H9 (cell line): ENCODE data around the gene CLIP4. TPM values are rescaled to one million over a fixed set of nuclear protein-coding genes. Genes with fewer than 3 reads are reported as not detected.

Source experiments
- DNase-seq: peaks from one replicate; pipeline ENCODE4 v3.0.0-alpha.2; 2017
- H2AFZ ChIP-seq: one replicate; pipeline ENCODE4 v1.6.1; 2013; ENCODE audit warnings: mild to moderate bottlenecking, low read length, control low read depth, moderate library complexity
- H2AK5ac ChIP-seq: 2 replicates; pipeline ENCODE4 v1.6.1; 2013; ENCODE audit warnings: low read length, control low read depth, mixed read lengths; ENCODE audit not compliant: insufficient read length
- H2BK120ac ChIP-seq: one replicate; pipeline ENCODE4 v1.6.1; 2013; ENCODE audit warnings: low read depth, mild to moderate bottlenecking, low read length, control low read depth, inconsistent platforms; ENCODE audit not compliant: poor library complexity, severe bottlenecking
- H2BK12ac ChIP-seq: 2 replicates; pipeline ENCODE4 v1.6.1; 2013; ENCODE audit warnings: low read length, control low read depth, mixed read lengths, low read depth; ENCODE audit not compliant: insufficient read length
- H2BK15ac ChIP-seq: 2 replicates; pipeline ENCODE4 v1.6.1; 2013; ENCODE audit warnings: low read depth, low read length, control low read depth
- H2BK20ac ChIP-seq: one replicate; pipeline ENCODE4 v1.6.1; 2013; ENCODE audit warnings: low read depth, mild to moderate bottlenecking, low read length, control low read depth, inconsistent platforms; ENCODE audit not compliant: poor library complexity, severe bottlenecking
- H2BK5ac ChIP-seq: 2 replicates; pipeline ENCODE4 v1.6.1; 2013; ENCODE audit warnings: low read length, control low read depth, mixed read lengths; ENCODE audit not compliant: insufficient read length
- H3K14ac ChIP-seq: 2 replicates; pipeline ENCODE4 v1.6.1; 2013; ENCODE audit warnings: low read length, control low read depth; ENCODE audit not compliant: insufficient read depth
- H3K18ac ChIP-seq: 2 replicates; pipeline ENCODE4 v1.6.1; 2013; ENCODE audit warnings: low read depth, mild to moderate bottlenecking, mixed read lengths, low read length, control low read depth; ENCODE audit not compliant: insufficient read length
- H3K23ac ChIP-seq: 2 replicates; pipeline ENCODE4 v1.6.1; 2013; ENCODE audit warnings: low read length, control low read depth, mixed read lengths, low read depth; ENCODE audit not compliant: insufficient read length
- H3K23me2 ChIP-seq: 2 replicates; pipeline ENCODE4 v1.6.1; 2013; ENCODE audit warnings: low read depth, mild to moderate bottlenecking, mixed read lengths, low read length, control low read depth; ENCODE audit not compliant: insufficient read length, poor library complexity, severe bottlenecking
- H3K27ac ChIP-seq: 2 replicates; pipeline ENCODE4 v1.5.1; 2013; ENCODE audit warnings: low read length, control low read depth, mixed read lengths, low read depth; ENCODE audit not compliant: insufficient read length
- H3K27me3 ChIP-seq: 2 replicates; pipeline ENCODE4 v1.6.1; 2013; ENCODE audit warnings: low read length, control low read depth, inconsistent platforms; ENCODE audit not compliant: insufficient read depth
- H3K4ac ChIP-seq: 2 replicates; pipeline ENCODE4 v1.6.1; 2013; ENCODE audit warnings: low read depth, mild to moderate bottlenecking, control low read depth, inconsistent platforms, low read length, moderate library complexity
- H3K4me1 ChIP-seq: 2 replicates; pipeline ENCODE4 v1.6.1; 2013; ENCODE audit warnings: low read length, control low read depth, inconsistent platforms; ENCODE audit not compliant: insufficient read depth
- H3K4me2 ChIP-seq: 2 replicates; pipeline ENCODE4 v1.6.1; 2013; ENCODE audit warnings: low read length, control low read depth, mixed read lengths; ENCODE audit not compliant: insufficient read length, insufficient read depth
- H3K56ac ChIP-seq: 2 replicates; pipeline ENCODE4 v1.6.1; 2013; ENCODE audit warnings: low read depth, mild to moderate bottlenecking, mixed read lengths, low read length, control low read depth; ENCODE audit not compliant: insufficient read length
- H3K79me1 ChIP-seq: 2 replicates; pipeline ENCODE4 v1.6.1; 2013; ENCODE audit warnings: low read depth, mild to moderate bottlenecking, moderate library complexity, low read length, control low read depth, inconsistent platforms; ENCODE audit not compliant: insufficient read depth, poor library complexity, severe bottlenecking
- H3K79me2 ChIP-seq: 2 replicates; pipeline ENCODE4 v1.6.1; 2013; ENCODE audit warnings: low read length, control low read depth, inconsistent platforms; ENCODE audit not compliant: insufficient read depth
- H3K9ac ChIP-seq: 2 replicates; pipeline ENCODE4 v1.6.1; 2013; ENCODE audit warnings: low read length, control low read depth, mixed read lengths; ENCODE audit not compliant: insufficient read length; ENCODE audit errors: extremely low read depth
- H3K9me3 ChIP-seq: one replicate; pipeline ENCODE4 v1.6.1; 2013; ENCODE audit warnings: low read depth, low read length, inconsistent platforms; ENCODE audit not compliant: control insufficient read depth
- H3T11ph ChIP-seq: one replicate; pipeline ENCODE4 v1.6.1; 2013; ENCODE audit warnings: mild to moderate bottlenecking, low read length, control low read depth, inconsistent platforms
- H4K20me1 ChIP-seq: one replicate; pipeline ENCODE4 v1.6.1; 2013; ENCODE audit not compliant: control insufficient read depth, insufficient read length, insufficient read depth
- H4K5ac ChIP-seq: 2 replicates; pipeline ENCODE4 v1.6.1; 2013; ENCODE audit warnings: low read depth, mild to moderate bottlenecking, mixed read lengths, low read length, control low read depth; ENCODE audit not compliant: insufficient read length
- H4K8ac ChIP-seq: replicated peaks from 2 replicates; pipeline ENCODE4 v1.6.1; 2013; ENCODE audit warnings: low read length, control low read depth, mixed read lengths, low read depth; ENCODE audit not compliant: insufficient read length
- H4K91ac ChIP-seq: 2 replicates; pipeline ENCODE4 v1.6.1; 2013; ENCODE audit warnings: low read depth, mild to moderate bottlenecking, moderate library complexity, mixed read lengths, low read length, control low read depth; ENCODE audit not compliant: insufficient read length
- H3K27ac Mint-ChIP-seq, 3 experiments: 2 replicates in 2 of 3; 3 replicates in 1 of 3; pipeline ENCODE4 v1.8.0; 2020 to 2021; ENCODE audit warnings: mixed read lengths in 3 of 3, mild to moderate bottlenecking in 1 of 3, moderate library complexity in 1 of 3
- H3K27me3 Mint-ChIP-seq: 2 replicates; pipeline ENCODE4 v1.8.0; 2021; ENCODE audit warnings: low read depth, mild to moderate bottlenecking, moderate library complexity, mixed read lengths
- H3K36me3 Mint-ChIP-seq, 3 experiments: 2 replicates in 2 of 3; 3 replicates in 1 of 3; pipeline ENCODE4 v1.8.0; 2020 to 2021; ENCODE audit warnings: low read depth in 3 of 3, mixed read lengths in 3 of 3; ENCODE audit not compliant: insufficient read depth in 1 of 3
- H3K4me1 Mint-ChIP-seq, 2 experiments: 2 replicates each; pipeline ENCODE4 v1.8.0; 2020; ENCODE audit warnings: mixed read lengths in 2 of 2
- H3K4me3 Mint-ChIP-seq, 2 experiments: 2 replicates in 1 of 2; 3 replicates in 1 of 2; pipeline ENCODE4 v1.8.0; 2020 to 2021; ENCODE audit warnings: mild to moderate bottlenecking in 2 of 2, mixed read lengths in 2 of 2, moderate library complexity in 1 of 2
- H3K9me3 Mint-ChIP-seq, 2 experiments: 2 replicates in 1 of 2; 3 replicates in 1 of 2; pipeline ENCODE4 v1.8.0; 2020; ENCODE audit warnings: mild to moderate bottlenecking in 2 of 2, mixed read lengths in 2 of 2, moderate library complexity in 1 of 2
- CTCF ChIP-seq: fragments of 200-600 bp; sonication (generic); conservative IDR thresholded peaks from 3 replicates; pipeline ENCODE4 v1.8.0; 2021; ENCODE audit warnings: antibody characterized with exemption, mild to moderate bottlenecking
- WGBS: extraction: QIAGEN DNeasy Blood & Tissue Kit; methylation state at CpG from one replicate; pipeline ENCODE4 v1.1.7; 2013; ENCODE audit warnings: missing lambda C conversion rate, low lambda C conversion rate, mixed read lengths; ENCODE audit not compliant: insufficient read length; ENCODE audit errors: extremely low coverage; 5-methylcytosine and 5-hydroxymethylcytosine counted together
- total RNA-seq: library from RNA; stranded (reverse); gene quantifications from 2 replicates; pipeline ENCODE4 v1.2.1, GENCODE V29; 2021

The CLIP4 gene
- total RNA-seq, 1 experiment from 2014 or later = 0.66 TPM

GRCh38 chr2:29227935-29228675 lies 112.9 kb downstream of the CLIP4 start:
- Histone ChIP-seq H2BK20ac (no peak overlapping the region), H3K56ac (no peak overlapping the region), H3K14ac (no peak overlapping the region), H3K4me1 (no peaks in the 10 kb centered on the region), H4K91ac (no peak overlapping the region), H2AFZ (no peak overlapping the region), H4K8ac (no peak overlapping the region), H3K4me2 (no peak overlapping the region), H2BK120ac (no peak overlapping the region), H3K9ac (no peak overlapping the region), H2BK5ac (no peak overlapping the region), H4K5ac (no peak overlapping the region), H2AK5ac (no peak overlapping the region), H3K79me2 (no peaks in the 10 kb centered on the region), H3K23me2 (no peaks in the 10 kb centered on the region), H3K27ac (no peak overlapping the region), H3K23ac (no peak overlapping the region), H3K79me1 (no peaks in the 10 kb centered on the region), H4K20me1 (no peaks in the 10 kb centered on the region), H2BK15ac (no peak overlapping the region), H3K27me3 (no peaks in the 10 kb centered on the region), H3K4ac (no peak overlapping the region), H2BK12ac (no peak overlapping the region), H3K18ac (no peak overlapping the region), H3T11ph (no peak overlapping the region), H3K9me3 (no peaks in the 10 kb centered on the region)
- DNase-seq = no peak
- no peak for TF ChIP-seq CTCF
- H3K9me3 Mint-ChIP-seq = no peaks in the 10 kb centered on the region
- peaks cover 8% of the 10 kb centered on the region; the same call in 1 of the 2 replicates for H3K27me3 Mint-ChIP-seq
- H3K4me3 Mint-ChIP-seq = no peak overlapping the region
- no peaks in the 10 kb centered on the region for H3K36me3 Mint-ChIP-seq
- no peak overlapping the region for H3K27ac Mint-ChIP-seq
- WGBS = no CpG with 5 or more reads among the region's 15 CpGs
- peaks cover 0 to 6% of the 10 kb centered on the region in 2 experiments; a peak in 1 of 4 replicates for H3K4me1 Mint-ChIP-seq
